HG03457 (cell line): ENCODE results near the gene UTP11.
A peak's percentile ranks its signal among the peaks of the same experiment; 100 is the strongest.
"Not testable (repeated sequence)": the region's sequence is repeated elsewhere in the genome, so short reads cannot be mapped to it uniquely, and the experiment has no call there.

ENCODE experiments used
- ATAC-seq: cut with Tn5 transposase; IDR thresholded peaks from one replicate; pipeline ENCODE4 v1.9.1; 2021; ENCODE audit warnings: moderate number of reproducible peaks; ENCODE audit not compliant: unreplicated experiment

The UTP11 gene

DNA sequence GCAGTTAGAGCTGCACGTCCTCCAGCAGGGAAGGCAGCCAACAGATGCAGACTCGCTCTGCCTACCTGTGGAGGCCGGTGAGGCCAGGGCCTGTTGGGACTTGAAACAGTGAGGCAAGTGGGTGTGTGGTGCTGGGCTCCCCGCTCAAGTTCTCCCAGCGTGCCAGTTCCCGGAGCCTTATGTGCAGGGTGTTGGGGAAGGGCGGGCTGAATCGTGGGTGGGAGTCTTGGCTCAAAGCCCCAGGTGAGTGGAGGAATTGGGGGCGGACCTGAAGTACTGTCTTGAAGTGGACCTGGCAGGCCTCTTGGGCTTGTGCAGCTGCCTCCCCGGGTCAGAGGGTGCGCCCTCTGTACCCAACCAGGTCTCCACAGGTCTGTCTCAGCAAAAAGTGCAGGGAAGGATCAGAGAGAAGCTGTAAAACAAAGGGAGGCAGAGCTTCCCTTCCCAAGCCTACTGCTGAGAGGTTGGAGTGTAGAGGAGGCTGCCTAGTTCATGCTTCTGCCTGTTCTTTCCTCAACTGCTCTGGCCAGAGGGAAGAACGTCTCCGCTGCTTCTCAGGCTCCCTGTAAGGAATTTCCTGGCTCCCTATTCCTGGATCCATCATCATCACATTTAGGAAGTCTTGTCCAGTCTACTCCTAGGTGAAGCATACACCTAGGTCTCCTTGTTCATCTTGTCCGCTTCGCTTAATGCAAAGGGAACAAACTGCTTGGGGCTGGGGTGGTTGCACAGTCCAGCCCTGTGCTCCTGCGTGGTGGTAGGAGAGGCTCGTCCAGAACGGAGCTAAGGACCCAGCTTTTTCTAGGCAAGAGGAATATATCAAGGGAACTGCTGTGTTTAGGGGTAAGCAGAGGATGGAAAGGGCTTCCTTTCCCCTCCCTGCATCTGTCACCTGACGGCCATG, 14.9 kb downstream of the UTP11 start:
- no peak for ATAC-seq

DNA sequence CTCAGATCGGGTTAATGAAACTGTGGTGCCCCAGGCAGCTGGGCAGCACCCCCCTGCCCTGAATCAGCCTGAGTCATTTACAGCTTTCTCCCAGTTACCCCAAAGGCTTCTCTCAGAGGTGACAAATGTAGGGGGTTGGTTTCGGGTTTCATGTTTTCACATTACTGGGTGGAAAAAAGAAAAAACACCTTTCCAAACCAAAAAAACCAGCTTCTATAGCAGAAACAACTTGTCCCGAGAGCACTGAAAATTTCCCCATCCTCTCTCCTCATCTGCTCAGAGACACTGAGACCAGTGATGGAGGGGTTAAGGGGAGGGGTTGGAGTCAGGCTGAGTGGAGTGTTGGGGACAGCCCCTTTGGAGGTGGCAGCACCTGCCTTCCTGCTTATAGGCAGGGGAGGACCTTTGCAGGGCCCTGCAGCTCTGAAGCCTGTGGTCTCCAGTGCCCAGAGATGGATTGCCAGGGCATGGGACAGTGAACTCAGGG, 15.6 kb downstream of the UTP11 start:
- peak; percentile 63 for ATAC-seq

- no peak for ATAC-seq
Observed at GRCh38 chr1:38028671-38029070, 16.1 kb downstream of the UTP11 start.

- no peak for ATAC-seq
Observed at GRCh38 chr1:38029081-38029681, 16.6 kb downstream of the UTP11 start.

DNA sequence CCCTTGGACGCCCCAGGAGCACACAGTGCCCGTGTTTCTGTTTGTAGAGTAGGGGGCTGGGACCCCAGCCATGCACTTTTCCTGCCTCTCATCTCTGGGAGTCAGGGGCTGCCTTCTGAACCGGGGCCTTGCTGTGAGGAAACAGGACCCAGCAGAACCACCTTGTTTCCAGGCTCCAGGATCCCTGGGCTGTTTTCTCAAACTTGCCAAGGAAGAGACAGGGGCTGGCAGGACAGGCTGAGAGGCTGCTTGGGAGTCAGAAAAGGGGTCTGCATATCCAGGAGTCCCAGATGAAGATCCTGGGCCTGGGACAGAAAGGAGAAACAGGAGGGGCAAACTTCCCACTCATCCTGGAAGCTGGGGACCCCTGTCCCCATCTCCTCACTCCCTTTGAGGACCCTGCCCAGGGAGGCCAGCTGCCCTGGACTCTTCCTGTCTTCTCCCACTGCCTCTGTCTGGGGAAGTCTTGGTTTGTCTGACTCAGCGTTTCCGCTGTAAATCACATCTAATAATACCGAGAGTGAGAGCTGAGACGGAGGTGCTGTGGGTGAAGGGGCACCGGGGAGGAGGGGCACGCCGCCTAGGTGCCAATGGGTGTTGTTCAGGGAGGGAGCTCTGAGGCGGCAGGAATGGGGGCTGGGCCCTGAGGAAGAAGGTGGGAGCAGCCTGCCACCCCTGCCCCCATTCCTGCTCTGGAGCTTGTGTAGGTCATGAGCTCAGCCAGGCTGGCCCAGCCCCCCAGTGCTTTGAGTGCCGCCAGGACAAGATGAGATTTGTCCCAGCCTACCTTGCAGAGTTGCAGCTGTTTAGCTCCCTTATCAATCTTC, 17.4 kb downstream of the UTP11 start:
- ATAC-seq: no peak

DNA sequence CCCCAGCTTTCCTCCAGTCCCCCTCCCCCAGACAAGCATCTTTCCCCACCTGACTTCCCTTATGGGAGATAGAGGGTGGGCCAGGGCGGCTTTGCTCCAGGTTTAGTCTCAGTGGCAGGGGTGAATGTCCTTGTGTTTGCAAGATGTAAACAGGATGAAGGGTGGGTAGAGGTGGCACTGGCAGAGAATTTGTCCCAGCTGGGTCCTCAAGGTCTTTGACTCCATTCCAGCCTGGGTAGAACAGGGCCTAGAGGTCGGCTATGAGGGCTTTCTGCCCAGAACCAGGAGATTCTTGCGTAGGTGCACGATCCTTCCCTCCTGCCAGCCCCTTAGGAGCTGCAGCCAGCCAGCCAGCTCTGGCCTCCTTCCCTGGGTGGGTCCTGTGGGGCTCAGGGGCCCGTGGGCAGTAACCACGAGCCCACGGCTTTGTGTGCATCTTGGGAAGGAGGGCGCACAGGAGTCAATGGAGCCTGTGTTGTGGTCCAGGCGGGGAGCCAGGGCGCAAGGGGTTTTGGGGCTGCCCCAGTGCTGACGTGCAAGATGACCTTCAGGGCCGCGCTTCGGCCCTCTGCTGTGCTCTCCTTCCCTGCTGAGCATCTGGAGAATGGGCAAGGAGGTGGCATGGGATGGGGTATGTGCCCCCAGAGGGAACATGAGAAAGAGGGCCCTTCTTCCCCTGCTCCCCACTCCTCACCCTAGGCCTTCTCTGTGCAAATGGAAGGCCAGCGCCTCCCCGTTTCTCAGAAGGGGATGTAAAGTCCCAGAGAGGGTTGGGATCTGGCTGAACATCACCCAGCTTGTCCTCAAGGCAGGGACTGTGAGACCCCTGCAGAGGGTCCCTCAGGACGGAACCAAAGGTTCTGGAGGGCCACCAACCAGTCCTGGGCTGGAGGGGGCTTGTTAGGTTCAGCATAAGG, 18.3 kb downstream of the UTP11 start:
- ATAC-seq: no peak

- no peak for ATAC-seq
Observed at GRCh38 chr1:38031513-38031866, 19.0 kb downstream of the UTP11 start.

- not testable (repeated sequence) for ATAC-seq
Observed at GRCh38 chr1:38032992-38033391, 20.5 kb downstream of the UTP11 start.

DNA sequence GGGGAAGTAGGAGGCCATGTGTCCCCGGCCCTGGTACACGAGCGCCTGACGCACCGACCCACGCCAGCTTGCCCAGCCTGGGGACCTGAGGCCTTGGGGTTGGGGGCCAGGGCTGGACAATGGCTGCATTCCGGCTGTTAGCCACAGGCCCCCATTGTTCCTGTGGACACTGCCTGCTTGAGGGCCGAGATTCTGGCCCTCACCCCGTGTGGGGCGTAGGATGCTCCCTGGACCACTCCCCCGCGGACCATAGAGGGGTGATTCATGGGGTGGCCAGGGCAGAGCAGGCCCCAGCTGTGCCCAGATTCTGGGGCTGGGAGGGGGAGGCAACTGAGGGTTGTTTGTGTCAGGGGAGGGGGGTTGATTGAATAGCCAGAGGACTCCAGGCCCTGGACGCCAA, 22.3 kb downstream of the UTP11 start:
- no peak for ATAC-seq

DNA sequence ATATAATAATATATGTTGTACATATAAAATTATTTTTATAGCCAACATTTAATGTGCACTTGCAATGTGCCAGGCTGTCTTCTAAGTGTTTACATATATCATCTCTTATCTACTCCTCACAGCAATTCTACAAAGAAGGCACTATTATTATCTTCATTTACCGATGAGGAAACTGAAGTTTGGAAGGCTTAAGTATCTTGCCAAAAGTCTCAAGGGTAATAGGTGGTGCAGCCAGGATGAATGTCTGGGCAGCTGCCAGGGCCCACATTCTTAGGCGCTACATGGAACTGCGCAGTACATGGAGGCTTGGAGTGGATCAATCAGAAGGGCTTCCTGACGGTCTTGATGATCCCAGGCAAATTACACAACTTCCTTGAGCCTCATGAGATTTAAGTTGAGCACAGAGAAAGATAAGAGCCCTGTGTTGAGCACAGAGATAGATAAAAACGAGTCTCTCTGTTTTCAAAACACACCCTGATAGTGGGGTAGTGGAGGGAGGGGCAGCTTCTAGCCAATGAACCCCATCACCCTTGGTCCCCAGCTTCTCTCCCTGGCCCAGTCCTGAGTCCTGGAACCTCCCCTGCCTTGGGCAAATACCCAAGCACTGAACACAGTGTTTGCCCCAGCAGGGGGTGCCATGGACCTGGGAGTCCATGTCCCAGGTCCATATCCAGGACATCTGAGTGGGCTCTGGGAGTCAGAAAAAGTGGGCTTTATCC, 24.8 kb downstream of the UTP11 start:
- ATAC-seq: no peak

- ATAC-seq: no peak
Observed at GRCh38 chr1:38038861-38039260, 26.3 kb downstream of the UTP11 start.

DNA sequence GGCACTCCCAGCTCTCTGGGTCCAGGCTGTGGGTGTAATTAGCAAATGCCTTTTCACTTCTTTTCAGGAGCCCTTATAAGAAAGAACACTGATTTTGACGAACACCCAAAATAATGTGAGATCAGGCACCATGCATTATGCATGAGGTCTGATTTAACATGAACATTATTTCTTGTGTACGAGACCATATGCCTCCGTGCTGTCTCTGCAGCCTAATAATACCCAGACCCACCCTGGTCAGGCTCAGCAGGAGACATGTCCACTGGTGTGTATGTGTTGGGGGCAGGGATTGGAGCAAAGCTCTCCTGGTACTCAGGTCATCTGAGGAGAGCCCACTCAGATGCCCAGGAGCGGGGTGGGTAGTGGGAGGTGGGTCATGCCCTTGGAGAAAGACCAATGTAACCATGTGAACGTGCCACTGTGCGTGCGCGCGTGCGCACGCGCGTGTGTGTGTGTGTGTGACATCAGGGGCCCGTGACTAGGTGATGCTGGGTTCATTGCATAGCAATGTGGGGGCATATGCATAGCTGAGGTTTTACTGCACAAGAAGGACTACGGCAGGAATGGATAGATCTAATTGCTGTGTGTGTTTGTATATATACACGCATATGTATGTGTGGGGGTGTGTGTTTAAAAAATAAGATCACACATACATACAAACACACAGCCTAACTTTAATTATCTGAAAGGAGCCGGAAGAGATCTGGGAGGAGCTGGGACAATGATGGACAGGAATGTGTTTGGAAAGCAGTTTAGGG, 27.0 kb downstream of the UTP11 start:
- no peak for ATAC-seq

DNA sequence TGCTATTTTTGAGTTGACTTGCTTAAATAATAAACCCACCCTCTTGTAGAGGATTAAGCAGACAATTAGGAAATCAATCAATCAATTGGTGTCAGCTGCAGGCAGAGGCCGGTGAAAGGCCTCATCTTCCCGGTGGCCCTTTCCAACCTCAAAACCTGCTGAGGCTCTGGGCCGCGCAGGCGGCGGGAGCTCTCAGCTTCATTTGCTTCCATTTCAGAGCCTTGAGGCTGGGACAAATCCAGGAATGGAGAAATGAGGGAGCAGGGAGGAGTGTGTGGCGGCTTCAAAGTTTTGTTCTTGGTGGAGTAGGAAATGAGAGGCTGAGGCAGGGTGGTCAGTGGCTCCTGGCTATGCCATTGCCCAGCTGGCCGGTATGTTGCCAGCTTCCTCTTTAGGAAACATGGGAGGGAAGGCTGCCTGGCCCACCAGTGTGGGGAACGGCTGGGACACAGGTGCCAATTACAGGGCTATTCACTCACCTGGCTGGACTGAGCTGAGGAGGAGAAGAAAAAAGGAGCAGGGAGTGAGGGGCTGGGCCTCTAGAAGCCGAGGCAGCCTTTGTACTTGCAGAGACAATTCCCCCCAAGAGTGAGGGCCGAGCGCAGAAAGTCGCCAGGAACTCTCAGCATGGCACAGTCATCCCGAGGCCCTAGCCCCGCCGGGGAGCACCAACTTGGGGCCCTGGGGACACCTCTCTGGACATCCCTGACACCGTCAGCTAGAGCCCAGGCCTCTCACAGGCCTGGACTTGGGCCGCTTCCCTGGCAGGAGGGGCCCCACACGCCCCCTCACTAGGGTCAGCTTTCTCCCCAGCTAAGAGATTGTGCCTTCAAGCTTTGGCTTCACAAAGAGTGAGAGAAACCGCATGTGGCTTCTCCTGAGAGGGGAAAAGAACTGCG, 29.7 kb downstream of the UTP11 start:
- no peak for ATAC-seq

DNA sequence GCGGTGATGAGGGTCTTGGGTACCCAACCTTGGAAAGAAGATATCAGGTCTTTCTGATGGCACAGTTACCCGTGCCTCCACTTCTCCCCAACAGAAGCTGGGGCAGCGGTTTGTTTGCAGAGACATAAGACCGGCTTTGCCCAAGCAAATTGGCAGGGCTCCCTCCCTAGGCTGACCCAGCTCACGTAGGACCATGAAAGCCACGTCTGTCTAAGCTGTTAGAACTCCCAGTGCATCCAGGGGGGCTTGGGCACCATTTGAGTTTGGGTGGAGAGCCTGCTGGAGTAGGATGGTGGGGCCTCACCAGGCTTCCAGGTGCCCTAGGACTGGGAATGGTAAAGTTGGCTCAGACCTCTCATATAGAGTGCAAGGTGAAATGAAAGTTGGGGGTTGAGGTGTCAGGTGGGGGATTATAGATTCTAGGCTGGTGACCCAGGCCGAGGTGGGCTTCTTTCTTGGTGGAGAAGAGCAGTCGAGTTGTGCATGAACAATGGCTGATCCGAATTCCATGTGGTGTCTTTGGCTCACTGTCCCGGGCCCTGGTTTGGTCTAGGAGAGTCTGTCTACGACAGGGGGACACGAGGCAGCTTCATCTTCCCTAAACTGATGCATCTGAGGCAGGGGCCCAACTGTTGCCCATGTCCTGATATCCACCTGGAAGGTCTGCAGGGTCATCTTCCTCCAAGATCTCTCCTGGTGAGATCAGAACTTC, 30.7 kb downstream of the UTP11 start:
- no peak for ATAC-seq

- no peak for ATAC-seq
Observed at GRCh38 chr1:38044221-38045215, 32.0 kb downstream of the UTP11 start.
